HG02571 (cell line): Measurements from ENCODE around the gene SLC9A9.
"Not testable (repeated sequence)": the region's sequence is repeated elsewhere in the genome, so short reads cannot be mapped to it uniquely, and the experiment has no call there.

Source experiments
- ATAC-seq: cut with Tn5 transposase; IDR thresholded peaks from one replicate; pipeline ENCODE4 v1.9.1; 2021; ENCODE audit warnings: mild to moderate bottlenecking, moderate library complexity; ENCODE audit not compliant: unreplicated experiment

The SLC9A9 gene

DNA sequence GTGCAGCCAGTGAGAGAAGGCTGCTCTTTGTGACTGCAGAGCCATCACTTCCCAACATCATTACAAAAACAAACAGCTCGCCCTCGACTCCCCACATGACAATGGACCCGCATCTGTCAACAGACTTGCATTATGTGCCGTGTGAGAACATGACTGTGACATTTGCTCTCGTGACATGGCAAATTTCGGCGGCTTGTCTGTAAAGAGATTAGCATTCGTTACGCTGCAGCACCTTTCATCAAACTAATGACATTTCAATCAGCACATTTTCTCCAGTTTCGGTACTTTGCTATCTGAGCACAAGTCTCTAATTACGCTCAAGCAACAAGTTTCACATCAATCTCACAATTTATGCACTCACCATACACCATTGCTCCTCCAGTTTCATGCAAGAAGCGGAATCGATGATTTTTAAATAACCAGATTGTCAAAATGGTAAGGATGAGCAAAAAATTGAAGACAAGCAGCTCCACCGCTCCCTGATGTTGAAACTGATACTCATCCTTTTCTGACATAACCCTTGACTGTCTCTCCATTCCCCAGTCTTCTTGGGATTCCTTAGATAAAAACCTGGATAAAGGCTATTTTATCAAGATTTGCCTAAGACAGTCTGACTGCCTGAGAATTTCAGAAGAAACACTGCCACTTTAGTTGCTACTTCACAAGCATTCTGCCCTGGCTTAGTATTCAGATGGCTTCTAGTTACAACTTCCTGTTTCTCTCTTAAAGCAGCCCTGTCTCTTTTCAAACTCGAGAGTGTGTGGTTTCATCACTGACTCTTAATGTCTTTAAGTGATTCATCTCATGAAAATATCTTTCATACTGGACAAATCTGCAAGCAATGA lies at the start of gene SLC9A9:
Gene SLC9A9 (minus strand): TSS at position 682 of the 845 bp plus-strand sequence. CDS start 146 bp downstream, at position 536.
- ATAC-seq: peak; percentile 92

DNA sequence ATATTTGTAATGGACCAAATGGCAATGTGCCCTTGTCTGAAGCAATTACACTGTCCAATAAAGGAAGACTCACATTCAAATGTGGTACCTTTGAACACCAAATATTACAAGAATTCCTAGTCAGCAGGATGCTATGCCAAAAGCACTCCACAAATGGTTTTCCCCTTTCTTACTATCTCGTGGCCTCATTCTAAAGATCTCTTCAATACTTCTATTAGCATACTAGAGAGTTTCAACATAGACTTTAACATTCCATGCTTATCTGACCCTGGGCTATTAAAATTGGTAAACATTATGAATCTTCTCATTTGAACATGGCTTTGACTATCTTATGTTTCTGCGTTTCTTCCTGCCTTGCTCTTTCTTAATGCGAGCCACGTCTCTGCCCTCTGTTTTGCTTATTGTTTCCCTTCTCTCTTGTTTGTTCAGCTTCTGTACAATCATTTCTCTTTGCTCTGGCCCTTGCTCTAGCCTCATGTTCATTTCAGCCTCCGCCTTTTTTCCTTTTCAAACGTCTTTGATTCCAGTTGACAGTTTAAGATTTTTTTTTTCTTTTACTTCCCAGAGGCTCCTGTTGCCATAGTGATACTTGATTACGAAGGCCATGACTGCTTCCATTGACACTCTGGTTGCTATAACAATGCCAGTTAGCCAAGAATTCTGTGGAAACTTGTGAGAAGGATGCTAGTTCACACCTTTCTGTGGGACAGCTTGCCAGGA lies 49.5 kb upstream of the SLC9A9 start:
- no peak for ATAC-seq

DNA sequence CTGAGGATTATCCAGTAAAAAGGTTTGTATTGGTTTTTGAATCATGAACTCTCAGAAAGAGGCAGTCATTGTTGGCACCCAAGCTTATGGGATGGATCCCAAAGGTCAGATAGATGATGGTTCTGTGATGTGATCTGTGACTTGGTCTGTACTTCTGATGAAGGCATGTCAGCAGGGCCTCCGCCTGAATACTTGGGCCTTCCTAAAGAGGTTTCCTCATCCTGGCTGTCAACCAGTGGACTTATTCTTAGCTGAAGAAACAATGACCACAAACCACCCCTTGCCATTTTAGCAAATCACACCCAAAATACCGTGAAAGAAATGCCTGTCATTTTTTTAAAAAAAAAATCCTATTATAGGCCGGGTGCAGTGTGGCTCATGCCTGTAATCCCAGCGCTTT lies 48.2 kb upstream of the SLC9A9 start:
- no peak for ATAC-seq

DNA sequence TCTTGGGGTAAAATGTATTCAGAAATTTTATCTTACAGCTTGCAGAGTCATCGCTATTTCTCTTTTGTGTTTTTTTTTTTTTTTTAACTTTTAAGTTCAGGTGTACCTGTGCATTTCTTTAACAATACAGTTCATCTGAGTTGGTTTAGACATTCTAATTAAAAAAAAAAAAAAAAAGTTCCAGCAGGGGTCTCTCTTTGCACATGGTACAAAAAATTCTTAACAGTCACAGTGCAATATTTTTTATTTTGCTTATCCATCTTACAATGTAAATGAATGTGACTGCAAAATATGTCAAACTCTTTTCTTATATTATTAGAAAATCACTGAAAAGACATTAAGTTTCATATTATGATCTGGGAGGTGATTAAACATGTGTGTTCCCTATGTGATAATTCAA lies 47.5 kb upstream of the SLC9A9 start:
- ATAC-seq: no peak

DNA sequence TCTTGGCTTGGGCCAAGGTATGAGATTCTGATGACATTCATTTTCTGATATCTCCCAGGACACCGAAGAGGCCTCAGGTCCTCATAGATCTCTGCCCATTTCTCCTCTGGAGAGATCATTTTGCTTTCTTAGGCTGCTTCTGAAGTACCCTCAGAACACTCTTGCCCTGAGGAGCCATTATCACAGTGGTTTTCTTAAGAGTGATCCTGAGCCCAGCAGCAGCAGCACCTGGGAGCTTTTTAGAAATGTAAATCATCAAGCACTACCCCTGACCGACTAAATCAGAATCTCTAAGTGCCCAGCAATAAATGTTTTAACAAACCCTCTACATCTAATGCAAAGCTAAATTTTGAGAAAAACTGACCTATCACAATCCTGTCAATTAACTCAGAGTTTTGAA lies 40.6 kb upstream of the SLC9A9 start:
- no peak for ATAC-seq

DNA sequence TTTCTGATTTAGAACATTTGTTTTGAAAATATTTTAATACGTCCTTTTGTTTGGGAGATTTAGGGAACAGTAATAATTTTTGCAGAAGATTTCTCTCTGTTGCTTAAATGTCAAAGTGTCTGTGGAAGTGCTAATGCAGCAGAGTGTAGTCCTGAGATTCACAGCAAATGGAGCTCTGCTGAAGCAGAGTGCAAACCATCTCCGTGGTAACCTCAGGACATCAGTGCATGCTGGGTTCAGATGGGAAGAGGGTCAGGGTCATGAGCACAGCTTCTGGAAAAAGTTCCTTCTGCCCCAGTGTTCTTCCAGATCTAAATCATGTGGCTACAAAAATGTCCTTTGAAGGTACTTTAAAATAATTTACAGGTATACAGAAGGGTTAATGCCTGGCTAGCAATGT lies 39.9 kb upstream of the SLC9A9 start:
- no peak for ATAC-seq

DNA sequence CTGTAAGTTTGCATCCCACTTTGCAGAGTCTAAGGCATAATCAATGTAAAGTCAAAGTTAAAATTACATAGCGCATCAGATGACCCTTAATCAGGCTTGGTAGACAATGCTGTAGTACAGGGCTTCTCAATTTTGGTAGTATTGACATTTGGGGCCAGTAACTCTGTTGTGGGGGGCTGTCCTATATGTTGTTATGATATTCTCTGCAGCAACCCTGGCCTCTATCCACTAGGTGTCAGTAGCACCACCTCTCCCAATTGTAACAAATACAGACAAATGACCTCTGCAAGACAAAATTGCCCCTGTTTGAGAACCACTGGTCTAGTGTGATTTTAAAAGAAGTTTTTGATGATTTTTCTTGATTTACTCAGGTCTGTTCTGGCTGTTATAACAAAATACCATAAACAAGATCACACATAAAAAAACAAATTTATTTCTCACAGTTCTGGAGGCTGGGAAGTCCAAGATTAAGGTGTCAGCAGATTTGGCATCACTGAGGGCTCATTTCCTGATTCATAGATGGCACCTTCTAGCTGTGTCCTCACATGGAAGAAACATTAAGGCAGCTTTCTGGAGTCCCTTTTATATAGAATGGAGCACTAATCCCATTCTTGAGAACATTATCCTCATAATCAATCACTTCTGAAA lies 37.6 kb upstream of the SLC9A9 start:
- peak; percentile 94 for ATAC-seq

DNA sequence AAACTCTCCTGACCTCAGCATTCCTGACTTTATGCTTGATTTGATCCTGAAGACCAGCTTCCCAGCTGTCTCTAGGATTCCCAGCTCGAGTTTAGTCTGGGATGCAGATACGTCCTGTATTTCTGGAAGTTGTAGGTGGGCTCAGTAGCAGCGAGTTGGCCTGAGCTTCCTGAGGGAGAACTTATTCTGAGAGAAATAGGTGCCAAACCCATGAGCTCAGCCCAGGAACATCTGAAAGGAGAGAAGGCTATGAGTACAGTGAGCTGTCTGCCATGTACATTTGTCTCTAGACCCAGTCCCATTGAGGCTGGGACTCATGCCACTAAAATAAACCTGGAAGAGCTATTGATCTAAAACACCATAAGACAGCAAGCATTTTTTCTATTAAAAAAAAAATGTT lies 36.6 kb upstream of the SLC9A9 start:
- ATAC-seq: no peak

DNA sequence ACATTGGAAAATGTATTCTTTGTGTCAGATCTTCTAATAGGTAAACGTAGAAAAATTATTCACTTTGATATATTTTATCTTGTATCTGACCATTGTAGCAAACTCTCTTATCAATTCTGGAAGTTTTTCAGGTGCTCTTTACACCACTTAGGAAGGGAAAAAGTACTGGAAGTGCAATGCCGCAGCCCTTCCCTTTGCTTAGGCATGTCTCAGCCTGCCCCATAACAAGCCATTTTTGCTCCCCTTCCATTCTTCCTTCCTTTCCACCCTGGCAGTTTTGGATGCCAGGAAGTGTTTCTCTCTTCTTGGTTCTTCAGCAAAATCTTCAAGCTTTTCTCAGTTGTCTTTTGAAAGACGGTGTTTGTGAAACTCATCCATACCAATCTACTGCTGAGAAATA lies 34.9 kb upstream of the SLC9A9 start:
- ATAC-seq: no peak

DNA sequence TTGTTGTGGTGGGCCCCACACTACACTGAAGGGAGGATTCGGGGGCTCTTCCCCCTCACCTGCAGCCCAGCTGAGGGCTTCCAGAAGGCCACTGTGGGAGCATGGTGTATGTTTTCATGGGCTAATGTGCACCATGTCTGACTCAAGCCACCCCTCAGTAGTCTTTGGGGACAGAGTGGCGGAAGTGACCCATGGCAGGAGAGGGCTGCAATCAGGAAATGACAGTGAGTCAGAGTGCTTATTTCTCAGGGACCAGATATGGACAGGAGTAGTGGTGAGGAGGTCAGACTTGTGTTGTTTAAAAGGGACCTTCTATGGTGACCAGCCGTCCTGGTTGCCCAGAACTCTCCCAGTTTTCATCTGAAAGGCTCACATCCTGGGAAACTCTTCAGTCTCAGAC lies 32.8 kb upstream of the SLC9A9 start:
- ATAC-seq: no peak

DNA sequence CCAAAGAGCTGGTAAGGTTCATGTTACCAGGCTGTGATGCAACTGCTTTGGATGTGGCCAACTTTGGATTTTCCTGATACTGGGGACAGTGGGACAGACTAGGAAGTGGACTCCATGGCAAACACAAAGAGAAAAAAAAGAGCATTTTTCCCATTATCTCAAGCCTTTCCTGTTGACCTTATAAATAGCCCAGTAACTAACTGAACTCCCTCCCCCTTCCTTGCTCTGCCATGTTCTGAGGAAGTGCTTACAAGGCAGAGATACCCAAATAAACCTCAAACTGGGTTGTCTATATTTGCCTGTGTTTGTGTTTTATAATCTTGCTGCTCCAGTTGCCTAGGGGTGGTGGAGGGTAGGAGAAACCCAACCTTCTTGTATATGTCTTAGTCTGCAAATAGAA lies 27.3 kb upstream of the SLC9A9 start:
- ATAC-seq: no peak

DNA sequence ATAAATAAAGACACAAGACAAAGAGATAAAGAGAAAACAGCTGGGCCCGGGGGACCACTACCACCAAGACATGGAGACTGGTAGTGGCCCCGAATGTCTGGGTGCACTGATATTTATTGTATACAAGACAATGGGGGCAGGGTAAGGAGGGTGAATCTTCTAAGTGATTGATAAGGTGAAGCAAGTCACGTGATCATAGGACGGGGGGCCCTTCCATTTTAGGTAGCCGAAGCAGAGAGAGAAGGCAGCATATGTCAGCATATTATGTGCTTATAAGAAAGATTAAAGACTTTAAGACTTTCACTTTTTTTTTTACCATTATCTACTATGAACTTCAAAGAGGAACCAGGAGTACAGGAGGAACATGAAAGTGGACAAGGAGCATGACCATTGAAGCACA lies 25.3 kb upstream of the SLC9A9 start:
- not testable (repeated sequence) for ATAC-seq

DNA sequence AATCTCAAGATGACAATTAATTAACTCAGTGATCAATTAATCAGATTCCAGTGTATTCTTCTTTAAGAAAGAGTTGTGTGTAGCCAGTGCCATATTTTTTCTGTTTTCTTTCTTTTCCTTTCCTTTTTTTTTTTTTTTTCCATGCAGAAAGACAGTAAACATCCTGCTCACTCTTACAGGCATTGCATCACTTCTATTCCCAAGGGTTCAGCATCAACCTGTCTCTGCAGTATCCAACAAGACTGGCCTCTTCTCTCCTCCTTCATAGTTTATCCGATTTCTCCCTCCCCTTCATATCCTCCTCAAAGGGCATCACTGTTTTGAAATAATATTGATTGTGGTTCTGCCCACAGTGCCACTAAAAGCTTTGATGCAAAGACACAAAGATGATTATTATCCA lies 17.0 kb upstream of the SLC9A9 start:
- ATAC-seq: no peak

DNA sequence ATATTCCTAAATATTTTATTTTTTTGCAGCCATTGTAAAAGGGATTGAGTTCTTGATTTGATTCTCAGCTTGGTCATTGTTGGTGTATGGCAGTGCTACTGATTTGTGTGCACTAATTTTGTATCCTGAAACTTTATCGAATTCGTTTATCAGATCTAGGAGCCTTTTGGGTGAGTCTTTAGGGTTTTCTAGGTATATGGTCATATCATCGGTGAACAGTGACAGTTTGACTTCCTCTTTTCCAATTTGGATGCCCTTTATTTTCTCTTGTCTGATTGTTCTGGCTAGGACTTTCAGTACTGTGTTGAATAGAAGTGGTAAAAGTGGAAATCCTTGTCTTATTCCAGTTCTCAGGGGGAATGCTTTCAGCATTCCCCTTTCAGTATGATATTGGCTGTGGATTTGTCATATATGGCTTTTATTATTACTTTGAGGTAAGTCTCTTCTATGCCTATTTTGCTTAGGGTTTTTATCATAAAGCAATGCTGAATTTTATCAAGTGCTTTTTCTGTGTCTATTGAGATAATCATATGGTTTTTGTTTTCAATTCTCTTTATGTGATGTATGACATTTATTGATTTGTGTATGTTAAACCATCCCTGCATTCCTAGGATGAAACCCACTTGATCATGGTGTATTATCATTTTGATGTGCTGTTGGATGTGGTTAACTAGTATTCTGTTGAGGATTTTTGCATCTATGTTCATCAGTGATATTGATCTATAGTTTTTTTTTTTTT lies 11.4 kb upstream of the SLC9A9 start:
- no peak for ATAC-seq

DNA sequence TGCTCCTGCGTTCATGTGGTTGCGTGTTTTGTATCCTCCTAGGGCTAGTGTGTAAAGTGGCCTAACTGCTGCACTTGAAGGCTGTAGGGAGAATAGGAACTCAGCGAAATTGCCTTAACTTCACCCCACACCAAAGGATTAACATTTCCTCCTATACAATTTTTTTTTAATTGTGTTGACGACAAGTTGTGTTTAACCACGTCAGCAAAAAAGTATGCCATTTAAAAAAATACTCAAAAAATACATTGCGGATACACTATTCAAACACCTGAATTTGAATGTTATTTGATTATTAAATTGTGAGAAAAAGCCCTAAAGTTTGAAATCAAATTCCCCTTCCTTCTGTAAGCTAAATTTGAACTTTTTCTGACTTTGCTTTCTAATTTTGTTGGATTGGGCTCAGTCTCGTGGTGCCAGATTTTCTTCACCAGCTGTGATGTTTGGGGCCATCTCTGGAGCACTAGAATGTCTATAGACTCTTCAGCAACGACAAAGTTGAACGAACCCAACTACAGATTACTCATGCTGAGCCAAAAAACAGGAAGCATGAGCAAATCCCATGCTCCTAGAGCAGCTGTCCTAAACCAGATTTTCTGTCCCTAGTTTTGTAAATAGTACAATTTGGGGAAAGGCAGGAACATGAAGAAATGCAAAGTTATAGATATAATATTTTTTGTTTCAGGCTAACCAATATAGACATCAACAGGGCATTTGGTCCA lies 8.1 kb upstream of the SLC9A9 start:
- ATAC-seq: no peak

DNA sequence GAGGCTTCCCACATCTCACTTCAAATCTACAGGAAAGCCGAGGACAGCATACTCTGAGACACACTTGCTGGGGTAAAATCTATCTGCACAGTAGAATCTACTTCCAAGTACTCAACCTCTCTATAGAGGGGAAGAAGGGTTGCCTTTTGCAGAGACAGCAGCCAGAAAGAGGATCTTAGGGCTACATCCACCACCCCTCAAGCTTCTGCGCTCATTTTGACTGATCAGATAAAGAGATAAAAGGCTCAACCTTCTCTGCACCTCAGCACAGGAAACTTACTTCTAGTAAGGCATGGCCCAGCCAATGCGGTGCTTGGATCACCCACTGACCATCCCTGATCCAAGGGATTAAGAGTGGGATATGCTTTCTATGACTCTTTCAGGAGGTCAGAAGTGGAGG lies 6.9 kb upstream of the SLC9A9 start:
- no peak for ATAC-seq

DNA sequence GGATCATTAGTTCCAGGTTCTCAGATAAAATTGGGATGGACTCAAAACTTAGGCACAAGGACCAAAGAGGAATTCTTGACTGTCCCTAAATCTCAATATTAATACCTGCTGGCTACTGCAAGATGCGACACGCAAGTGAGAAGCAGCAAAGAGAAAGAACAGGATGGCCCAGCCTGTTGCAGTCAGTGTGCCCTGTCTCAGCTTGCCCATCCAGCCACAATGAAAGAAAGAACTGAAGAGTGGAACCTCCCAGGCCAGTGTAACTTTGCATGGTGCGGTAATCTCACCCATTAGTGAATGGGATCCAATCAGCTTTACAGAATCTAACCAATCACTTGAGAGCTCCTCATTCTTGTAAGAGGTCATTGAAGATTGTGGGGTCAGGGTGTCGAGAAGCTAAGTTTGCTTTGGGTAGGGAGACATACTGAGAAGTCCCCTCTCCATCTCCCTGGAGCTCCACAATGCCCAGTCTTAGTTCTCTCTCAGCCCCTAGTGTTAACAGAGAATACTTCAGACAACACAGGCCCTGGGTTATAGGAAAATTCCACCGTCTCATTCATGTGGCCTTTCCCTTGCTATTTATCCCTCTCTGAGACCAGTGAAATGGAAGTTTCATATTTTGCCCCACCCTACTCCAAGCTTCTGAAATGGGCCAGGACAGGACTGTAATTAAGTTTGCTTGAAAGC lies 3.2 kb upstream of the SLC9A9 start:
- ATAC-seq: no peak

DNA sequence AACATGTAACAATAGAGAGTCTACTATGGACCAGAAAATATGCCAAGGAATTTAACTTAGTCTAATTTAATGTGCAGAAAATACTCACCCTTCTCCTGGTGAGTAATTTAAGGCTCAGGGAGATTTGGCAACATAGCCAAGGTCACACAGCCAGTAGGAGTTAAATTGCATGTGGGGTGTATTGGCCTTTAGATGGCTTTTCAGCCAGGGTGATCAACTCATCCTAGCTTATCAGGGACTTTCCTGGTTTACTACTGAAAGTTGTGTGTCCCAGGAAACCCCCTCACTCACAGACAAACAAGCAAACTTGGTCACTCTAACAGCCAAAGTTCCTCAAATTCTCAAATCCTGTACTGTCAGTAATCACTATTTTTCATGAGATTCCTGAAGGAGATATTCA lies 2.6 kb upstream of the SLC9A9 start:
- ATAC-seq: peak; percentile 26

DNA sequence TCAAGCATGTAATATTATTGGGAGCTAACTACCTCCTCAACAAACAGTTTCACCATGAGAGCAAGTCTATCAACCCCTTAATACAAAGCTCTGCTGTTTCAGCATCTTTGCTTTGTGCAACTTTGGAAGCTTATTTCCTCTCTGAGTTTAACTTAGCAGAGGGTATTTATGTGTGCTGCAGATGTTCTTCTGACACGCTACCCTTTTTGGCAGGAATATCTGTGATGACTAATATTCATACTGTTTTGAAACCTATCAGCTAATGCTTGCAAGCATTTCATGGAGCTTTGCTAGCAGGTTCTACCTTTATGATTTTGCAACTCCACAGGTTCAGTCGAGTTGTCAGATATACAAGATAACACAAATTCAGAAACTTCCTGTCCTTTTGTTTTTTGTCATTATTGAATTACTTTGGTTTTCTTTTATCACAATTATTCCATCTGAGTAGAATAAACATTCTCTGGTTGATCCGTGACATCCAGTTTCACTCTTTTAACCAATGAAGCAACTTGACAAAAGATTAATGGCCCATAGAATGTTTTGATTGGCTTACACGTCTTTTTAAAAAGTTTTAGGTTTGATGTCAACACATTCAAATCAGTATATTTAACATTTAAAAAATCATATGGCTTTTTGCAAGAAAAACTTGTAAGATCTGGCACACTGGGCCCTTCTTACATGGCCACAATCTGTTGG lies 1.7 kb upstream of the SLC9A9 start:
- no peak for ATAC-seq
